IPS-NIHi11 (cell line): ENCODE results near the gene CPT2.

Experiments
- DNase-seq: peaks from one replicate; pipeline ENCODE4 v3.0.0; 2012; ENCODE audit warnings: mixed read lengths, low spot score

CPT2 gene

DNA sequence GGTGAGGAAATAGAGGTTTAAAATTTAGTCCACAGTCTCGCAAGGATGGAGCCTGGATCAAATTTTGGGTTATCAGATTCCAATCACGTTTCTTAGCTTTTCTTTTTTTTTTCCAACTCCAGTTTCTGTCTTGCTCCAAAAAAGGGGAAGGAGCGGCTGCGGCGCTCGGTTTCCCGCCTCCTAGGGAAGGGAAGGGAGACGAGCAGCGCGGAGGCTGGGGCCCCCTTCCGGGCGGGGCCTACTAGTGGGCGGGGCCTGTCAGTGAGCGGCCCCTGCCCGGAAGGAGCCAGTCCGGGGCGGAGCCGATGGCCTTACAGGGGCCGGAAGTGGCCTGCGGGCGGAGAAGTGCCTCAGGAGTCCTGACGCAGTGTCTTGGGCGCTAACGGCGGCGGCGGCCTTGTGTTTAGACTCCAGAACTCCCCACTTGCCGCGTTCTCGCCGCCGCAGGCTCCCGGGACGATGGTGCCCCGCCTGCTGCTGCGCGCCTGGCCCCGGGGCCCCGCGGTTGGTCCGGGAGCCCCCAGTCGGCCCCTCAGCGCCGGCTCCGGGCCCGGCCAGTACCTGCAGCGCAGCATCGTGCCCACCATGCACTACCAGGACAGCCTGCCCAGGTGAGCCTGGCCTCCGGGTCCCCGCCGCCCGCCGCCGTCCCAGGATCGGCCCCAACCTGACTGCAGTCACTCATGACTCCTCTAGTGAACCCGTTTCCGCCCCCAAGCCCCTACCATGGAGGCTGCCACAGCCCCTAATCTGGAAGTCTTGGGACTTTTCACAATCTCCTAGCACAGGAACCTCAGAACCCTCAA, at the start of gene CPT2:
TSS of gene CPT2 (plus strand) at position 340 of the 806 bp plus-strand sequence. CDS start at position 460, 120 bp downstream.
- DNase-seq = peak; percentile 100

- no peak for DNase-seq
Observed at GRCh38 chr1:53147174-53147573, 49.5 kb upstream of the CPT2 start.

DNA sequence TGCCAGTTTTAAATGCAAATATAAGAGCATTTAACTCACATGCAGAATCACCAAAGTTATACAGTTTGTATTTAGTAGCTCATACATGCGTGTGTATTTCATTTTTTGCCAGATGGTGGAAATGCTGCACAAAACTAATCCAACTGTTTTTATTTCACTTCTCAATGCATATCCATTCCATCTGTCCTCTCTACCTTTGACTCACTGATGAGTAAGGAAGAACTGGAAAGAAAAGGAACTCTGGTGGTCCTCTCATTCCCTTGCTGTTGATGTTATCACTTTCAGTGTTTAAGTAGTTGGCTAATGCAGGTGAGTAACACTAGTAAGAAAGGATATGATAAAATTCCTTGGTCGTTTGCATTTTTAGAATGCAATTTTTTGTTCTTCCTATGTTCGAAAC, 48.5 kb upstream of the CPT2 start:
- DNase-seq = no peak

- no peak for DNase-seq
Observed at GRCh38 chr1:53153752-53154151, 42.9 kb upstream of the CPT2 start.

DNA sequence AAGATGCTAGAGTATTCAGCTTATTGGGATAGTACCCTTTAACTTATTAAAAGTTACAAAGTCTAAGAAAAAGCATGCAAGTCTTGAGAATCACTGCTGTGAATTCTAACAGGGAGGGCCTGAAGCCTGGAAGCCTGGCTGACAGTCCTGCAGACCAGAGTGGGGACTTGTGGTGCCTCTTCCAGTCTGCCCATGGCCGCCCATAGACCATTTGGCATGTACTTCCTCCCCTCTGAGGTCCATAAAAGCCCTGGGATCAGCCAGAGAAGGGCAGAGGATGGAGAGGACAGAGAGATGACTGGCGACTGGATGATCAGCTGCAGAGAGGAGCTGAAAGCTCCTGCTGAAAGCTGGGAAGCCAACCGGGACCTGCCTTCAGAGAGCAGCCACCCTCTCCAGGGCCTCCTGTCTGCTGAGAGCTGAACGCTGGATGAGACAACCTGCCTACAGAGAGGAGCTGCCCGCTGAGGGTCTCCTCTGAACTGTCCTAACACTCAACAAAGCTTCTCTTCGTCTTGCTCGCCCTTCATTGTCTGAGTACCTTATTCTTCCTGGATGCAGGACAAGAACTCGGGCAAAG, 41.7 kb upstream of the CPT2 start:
- no peak for DNase-seq

DNA sequence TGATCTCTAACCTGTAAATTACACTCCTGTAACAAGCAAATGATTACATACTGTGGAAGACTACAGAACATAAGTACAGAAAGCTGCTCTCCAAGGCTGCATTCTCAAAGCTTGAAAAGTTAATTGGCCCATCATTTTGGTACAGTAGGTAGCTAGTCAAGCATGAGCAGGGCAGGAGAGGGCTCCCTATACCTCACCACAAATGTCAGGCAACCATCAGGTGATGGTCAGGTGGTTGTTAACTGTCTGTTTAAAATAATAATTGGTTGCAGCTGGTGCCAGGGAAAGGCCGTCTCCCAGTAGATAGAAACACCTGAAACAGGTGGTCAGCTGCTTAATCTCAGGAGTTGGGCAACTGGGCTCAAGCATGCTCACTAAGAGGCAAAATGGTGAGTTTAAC, 41.1 kb upstream of the CPT2 start:
- no peak for DNase-seq

- DNase-seq = no peak
Observed at GRCh38 chr1:53155945-53156344, 40.7 kb upstream of the CPT2 start.

GRCh38 chr1:53156783-53157182, 39.8 kb upstream of the CPT2 start:
- no peak for DNase-seq

DNA sequence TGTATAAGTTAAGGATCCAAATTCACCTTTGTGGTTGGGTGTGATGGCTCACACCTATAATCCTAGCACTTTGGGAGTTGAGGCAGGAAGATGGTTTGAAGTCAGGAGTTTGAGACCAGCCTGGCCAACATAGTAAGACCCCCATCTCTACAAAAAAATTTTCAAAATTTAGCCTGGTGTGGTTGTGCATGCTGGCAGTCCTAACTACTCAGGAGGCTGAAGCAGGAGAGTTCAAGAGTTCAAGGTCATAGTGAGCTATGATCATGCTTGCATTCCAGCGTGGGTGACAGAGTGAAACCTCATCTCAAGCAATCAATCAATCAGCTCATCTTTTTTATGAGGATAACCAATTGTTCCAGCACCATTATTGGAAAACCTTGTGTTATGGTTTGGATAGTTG, 37.7 kb upstream of the CPT2 start:
- DNase-seq = no peak

GRCh38 chr1:53160924-53161378, 35.7 kb upstream of the CPT2 start:
- no peak for DNase-seq

GRCh38 chr1:53162621-53163020, 34.0 kb upstream of the CPT2 start:
- DNase-seq = no peak

- DNase-seq = no peak
Observed at GRCh38 chr1:53163291-53163768, 33.3 kb upstream of the CPT2 start.

- no peak for DNase-seq
Observed at GRCh38 chr1:53165408-53165961, 31.1 kb upstream of the CPT2 start.

DNA sequence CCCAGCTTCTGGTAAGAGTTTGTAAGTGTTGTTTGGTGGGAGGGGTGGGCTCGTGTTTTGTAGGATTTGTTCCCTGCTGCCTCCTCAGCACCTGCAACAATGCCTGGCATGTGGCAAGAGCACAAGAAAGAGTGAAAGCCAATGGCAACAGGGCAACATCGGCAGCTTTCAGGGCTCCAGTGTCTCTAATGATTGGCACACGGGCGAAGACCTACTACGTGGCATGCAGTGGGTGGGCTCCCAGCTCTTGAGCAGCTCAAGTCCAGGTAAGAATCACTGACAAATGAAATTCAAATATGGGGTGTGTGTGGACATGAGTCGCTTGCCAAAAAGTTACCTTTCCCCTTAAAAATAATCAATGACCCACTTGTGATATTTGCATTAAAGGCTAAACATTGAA, 30.3 kb upstream of the CPT2 start:
- DNase-seq = no peak

GRCh38 chr1:53166912-53167311, 29.7 kb upstream of the CPT2 start:
- no peak for DNase-seq

DNA sequence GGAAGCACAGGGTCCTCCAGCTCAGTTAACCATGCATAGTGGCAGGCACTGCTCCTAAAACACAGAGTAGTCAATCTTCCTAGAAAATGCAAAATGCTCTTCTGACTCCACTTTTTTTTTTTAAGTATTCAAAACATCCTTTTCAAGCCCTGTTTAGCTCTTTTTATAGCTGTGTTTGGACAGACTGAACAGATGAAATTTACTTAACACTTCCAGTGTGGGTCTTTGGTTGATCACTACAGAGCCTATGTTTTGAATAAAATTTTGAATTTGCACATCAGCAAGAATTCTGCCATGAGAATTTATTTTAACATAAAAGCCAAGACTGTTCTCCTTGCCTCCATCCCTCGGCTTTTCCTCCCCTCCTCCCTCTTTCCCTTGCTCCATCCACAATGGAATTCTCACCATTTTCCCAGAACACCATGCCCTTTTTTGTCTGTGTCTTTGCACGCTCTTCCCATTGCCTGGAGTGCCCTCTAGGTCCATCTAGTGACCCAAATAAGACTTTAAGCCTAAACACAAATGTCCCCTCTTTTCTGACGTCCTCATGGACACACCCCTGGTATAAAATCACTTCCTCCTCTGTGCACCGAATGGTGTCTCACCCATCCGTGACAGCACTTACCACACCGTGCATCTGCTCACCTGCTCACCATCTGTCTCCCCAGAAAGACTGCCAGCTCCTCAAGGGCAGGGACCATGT, 24.0 kb upstream of the CPT2 start:
- no peak for DNase-seq

- no peak for DNase-seq
Observed at GRCh38 chr1:53174971-53175913, 21.4 kb upstream of the CPT2 start.

DNA sequence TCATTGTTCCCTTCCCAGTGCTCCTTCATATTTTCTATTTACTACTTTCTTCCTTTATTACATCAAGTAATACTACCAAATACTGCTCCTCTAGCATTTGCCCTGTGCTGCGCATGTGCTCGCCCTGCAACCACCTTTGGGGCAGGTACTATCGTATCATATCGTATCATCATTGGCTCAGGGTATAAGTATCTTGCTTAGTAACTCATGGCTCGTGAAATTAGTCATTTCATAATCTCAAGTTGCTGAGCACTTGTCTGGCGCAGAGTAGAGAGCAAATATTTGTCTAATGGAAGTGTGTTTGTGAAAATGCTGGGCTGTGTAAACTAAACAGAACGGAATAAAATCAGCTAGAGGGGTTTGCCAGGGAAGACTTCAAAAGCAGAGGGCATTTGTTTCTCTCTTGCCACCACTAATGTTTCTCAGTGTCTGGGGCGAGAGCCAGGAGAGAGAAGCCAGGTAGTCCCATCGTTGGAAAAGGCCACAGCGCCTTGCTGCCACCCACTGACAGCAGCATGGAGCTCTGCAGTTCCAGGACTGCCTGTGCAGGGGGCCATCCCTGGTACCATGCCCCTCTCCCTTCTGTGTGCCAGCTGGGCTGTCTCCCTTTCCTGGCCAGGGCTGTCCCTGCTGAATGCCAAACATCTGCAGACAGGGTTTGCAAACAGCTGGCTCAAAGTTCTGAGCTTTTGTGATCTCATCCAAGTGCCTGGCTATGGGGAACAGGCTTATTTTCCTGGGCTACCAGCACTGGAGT, 20.0 kb upstream of the CPT2 start:
- DNase-seq = no peak

- DNase-seq = no peak
Observed at GRCh38 chr1:53180226-53180625, 16.4 kb upstream of the CPT2 start.

DNA sequence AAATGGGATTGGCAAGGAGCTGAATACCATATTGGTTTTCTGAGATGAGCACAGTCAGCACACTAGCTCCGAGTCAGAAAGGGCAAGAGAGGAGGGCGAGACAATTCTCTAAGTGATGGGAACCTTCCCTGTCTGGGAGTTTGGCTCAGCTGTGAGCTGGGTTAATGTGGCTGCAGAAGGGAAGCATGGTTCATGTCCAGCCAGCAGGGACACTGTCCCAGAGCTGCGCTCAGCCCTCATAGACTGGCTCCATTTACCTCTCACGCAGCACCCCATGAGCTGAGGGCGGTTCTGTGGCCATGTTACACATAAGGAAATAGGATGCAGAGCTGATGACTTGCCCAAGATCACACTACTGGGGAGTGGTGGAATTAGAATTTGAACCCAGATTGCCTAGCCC, 15.7 kb upstream of the CPT2 start:
- DNase-seq = no peak

DNA sequence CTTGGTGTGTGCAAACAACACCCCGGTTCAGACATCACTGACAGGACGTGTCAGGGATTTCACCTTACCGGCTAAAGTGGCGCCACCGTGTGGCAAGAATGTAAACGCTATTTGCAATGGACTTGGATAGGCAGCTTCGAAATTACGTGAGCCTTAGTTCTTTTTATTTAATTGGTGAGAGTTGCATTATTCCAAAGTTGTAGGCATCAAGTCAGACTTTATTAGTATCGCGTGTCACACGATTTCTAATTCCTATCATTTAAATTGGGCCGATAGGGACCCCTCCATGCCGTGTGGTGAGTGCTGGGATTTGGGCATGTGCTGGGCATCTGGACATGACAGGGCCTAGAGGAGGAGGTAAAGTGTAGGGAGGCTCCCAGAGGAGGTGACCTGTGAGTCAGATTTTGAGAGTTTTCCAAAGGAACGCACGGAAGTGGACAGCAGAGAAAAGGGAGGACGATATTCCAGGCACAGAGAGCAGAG, 14.5 kb upstream of the CPT2 start:
- DNase-seq = peak; percentile 82
